Measurements from ENCODE around the gene TBRG1.

DNA sequence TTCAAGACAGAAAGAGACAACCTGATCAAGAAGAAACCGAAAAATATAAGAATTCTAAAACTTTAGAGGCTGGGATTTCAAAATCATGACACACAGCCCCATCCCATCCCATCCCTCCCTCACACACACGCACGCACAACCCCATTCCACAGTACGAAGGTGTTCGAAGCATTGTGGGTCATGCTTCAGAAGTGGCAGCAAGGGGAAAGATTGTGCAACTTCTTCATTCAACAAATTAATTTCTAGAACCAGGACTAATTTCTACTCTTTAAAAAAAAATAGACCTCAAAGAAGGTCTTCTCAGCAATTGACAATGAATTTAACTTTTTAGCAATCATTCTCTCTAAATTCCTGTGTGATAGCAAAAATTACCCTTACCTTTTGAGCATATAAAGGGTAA lies 51.9 kb downstream of the TBRG1 start:
- TF ChIP-seq, protein P1, sequence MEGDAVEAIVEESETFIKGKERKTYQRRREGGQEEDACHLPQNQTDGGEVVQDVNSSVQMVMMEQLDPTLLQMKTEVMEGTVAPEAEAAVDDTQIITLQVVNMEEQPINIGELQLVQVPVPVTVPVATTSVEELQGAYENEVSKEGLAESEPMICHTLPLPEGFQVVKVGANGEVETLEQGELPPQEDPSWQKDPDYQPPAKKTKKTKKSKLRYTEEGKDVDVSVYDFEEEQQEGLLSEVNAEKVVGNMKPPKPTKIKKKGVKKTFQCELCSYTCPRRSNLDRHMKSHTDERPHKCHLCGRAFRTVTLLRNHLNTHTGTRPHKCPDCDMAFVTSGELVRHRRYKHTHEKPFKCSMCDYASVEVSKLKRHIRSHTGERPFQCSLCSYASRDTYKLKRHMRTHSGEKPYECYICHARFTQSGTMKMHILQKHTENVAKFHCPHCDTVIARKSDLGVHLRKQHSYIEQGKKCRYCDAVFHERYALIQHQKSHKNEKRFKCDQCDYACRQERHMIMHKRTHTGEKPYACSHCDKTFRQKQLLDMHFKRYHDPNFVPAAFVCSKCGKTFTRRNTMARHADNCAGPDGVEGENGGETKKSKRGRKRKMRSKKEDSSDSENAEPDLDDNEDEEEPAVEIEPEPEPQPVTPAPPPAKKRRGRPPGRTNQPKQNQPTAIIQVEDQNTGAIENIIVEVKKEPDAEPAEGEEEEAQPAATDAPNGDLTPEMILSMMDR (IDR thresholded peaks at IDR 0.05) = no peak
- TF ChIP-seq POLR2A (IDR thresholded peaks at IDR 0.05; ENCODE audit: low read length) (no peak), ZSCAN20 (CRISPR knock-in tag; IDR thresholded peaks at IDR 0.05) (no peak), POLR2AphosphoS2 (conservative IDR thresholded peaks at IDR 0.05; ENCODE audit: low read length) (no peak)
- TF ChIP-seq, protein P2, sequence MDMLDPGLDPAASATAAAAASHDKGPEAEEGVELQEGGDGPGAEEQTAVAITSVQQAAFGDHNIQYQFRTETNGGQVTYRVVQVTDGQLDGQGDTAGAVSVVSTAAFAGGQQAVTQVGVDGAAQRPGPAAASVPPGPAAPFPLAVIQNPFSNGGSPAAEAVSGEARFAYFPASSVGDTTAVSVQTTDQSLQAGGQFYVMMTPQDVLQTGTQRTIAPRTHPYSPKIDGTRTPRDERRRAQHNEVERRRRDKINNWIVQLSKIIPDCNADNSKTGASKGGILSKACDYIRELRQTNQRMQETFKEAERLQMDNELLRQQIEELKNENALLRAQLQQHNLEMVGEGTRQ (IDR thresholded peaks at IDR 0.05) = no peak

Measured in A549 (cell line).